ENCODE results near the gene PSME2. TPM values are rescaled to one million over a fixed set of nuclear protein-coding genes. Genes with fewer than 3 reads are reported as not detected.

PSME2 gene
- total and polyA plus RNA-seq, 2 experiments from 2014 or later: 54.0 to 259 TPM

DNA sequence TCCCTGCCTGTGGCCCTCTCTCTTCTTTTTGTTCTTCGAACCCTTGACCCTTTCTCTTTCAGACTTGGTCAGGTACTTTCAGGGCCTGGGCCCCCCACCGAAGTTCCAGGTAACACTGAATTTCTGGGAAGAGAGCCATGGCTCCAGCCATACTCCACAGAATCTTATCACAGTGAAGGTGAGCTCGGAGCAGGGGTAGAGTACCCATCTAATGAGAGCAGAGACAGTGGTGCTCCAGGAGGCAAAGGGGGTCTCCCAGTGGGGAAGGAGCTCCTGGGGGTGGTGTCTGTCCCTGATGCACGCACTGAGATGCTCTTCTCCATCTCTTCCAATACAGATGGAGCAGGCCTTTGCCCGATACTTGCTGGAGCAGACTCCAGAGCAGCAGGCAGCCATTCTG is 19.4 kb upstream of the PSME2 start:
- no peaks in the 10 kb centered on the region for H3K9me2 ChIP-seq (ENCODE audit: insufficient read depth)
- peaks cover 8% of the 10 kb centered on the region for H3K4me1 ChIP-seq (ENCODE audit: insufficient read depth)
- Mint-ChIP-seq H3K9me3 (no peaks in the 10 kb centered on the region), H3K36me3 (ENCODE audit: low read depth) (peaks cover 26% of the 10 kb centered on the region), H3K4me1 (peaks cover 9% of the 10 kb centered on the region), H3K4me3 (no peak overlapping the region), H3K27me3 (ENCODE audit: insufficient read depth, low read depth, poor library complexity) (peaks cover 4% of the 10 kb centered on the region), H3K27ac (no peak overlapping the region)
- H3K79me2 ChIP-seq (replicated peaks; ENCODE audit: insufficient read depth): no peaks in the 10 kb centered on the region
- no peak overlapping the region for H2AFZ ChIP-seq
- 0 out of 2 replicates have a peak, but pooled peaks cover 5% of the 10 kb centered on the region for H3F3A ChIP-seq (replicated peaks; ENCODE audit: low read depth)
- H4K20me1 ChIP-seq (replicated peaks; ENCODE audit: insufficient read depth): no peaks in the 10 kb centered on the region
- ATAC-seq (no peak), DNase-seq (ENCODE audit: low spot score) (no peak)
- TF ChIP-seq POLR2AphosphoS5 (IDR thresholded peaks at IDR 0.05; ENCODE audit: low read depth) (no peak), NANOG (IDR thresholded peaks at IDR 0.05; ENCODE audit: borderline replicate concordance) (no peak), CREB1 (CRISPR knock-in tag; IDR thresholded peaks at IDR 0.05; ENCODE audit: low read depth) (no peak), EZH2 (IDR thresholded peaks at IDR 0.05; ENCODE audit: low read depth, unreplicated experiment) (no peak), JUNB (IDR thresholded peaks at IDR 0.05; ENCODE audit: unreplicated experiment) (no peak), ZNF331 (CRISPR knock-in tag; IDR thresholded peaks at IDR 0.05; ENCODE audit: low read depth) (no peak), STAT1 (IDR thresholded peaks at IDR 0.05; ENCODE audit: unreplicated experiment) (no peak), ZNF114 (CRISPR knock-in tag; IDR thresholded peaks at IDR 0.05) (no peak), EZH2phosphoT487 (IDR thresholded peaks at IDR 0.05; ENCODE audit: unreplicated experiment) (no peak)
- TF ChIP-seq, protein P1, sequence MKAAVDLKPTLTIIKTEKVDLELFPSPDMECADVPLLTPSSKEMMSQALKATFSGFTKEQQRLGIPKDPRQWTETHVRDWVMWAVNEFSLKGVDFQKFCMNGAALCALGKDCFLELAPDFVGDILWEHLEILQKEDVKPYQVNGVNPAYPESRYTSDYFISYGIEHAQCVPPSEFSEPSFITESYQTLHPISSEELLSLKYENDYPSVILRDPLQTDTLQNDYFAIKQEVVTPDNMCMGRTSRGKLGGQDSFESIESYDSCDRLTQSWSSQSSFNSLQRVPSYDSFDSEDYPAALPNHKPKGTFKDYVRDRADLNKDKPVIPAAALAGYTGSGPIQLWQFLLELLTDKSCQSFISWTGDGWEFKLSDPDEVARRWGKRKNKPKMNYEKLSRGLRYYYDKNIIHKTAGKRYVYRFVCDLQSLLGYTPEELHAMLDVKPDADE (IDR thresholded peaks at IDR 0.05): no peak
- TF ChIP-seq, protein P2, sequence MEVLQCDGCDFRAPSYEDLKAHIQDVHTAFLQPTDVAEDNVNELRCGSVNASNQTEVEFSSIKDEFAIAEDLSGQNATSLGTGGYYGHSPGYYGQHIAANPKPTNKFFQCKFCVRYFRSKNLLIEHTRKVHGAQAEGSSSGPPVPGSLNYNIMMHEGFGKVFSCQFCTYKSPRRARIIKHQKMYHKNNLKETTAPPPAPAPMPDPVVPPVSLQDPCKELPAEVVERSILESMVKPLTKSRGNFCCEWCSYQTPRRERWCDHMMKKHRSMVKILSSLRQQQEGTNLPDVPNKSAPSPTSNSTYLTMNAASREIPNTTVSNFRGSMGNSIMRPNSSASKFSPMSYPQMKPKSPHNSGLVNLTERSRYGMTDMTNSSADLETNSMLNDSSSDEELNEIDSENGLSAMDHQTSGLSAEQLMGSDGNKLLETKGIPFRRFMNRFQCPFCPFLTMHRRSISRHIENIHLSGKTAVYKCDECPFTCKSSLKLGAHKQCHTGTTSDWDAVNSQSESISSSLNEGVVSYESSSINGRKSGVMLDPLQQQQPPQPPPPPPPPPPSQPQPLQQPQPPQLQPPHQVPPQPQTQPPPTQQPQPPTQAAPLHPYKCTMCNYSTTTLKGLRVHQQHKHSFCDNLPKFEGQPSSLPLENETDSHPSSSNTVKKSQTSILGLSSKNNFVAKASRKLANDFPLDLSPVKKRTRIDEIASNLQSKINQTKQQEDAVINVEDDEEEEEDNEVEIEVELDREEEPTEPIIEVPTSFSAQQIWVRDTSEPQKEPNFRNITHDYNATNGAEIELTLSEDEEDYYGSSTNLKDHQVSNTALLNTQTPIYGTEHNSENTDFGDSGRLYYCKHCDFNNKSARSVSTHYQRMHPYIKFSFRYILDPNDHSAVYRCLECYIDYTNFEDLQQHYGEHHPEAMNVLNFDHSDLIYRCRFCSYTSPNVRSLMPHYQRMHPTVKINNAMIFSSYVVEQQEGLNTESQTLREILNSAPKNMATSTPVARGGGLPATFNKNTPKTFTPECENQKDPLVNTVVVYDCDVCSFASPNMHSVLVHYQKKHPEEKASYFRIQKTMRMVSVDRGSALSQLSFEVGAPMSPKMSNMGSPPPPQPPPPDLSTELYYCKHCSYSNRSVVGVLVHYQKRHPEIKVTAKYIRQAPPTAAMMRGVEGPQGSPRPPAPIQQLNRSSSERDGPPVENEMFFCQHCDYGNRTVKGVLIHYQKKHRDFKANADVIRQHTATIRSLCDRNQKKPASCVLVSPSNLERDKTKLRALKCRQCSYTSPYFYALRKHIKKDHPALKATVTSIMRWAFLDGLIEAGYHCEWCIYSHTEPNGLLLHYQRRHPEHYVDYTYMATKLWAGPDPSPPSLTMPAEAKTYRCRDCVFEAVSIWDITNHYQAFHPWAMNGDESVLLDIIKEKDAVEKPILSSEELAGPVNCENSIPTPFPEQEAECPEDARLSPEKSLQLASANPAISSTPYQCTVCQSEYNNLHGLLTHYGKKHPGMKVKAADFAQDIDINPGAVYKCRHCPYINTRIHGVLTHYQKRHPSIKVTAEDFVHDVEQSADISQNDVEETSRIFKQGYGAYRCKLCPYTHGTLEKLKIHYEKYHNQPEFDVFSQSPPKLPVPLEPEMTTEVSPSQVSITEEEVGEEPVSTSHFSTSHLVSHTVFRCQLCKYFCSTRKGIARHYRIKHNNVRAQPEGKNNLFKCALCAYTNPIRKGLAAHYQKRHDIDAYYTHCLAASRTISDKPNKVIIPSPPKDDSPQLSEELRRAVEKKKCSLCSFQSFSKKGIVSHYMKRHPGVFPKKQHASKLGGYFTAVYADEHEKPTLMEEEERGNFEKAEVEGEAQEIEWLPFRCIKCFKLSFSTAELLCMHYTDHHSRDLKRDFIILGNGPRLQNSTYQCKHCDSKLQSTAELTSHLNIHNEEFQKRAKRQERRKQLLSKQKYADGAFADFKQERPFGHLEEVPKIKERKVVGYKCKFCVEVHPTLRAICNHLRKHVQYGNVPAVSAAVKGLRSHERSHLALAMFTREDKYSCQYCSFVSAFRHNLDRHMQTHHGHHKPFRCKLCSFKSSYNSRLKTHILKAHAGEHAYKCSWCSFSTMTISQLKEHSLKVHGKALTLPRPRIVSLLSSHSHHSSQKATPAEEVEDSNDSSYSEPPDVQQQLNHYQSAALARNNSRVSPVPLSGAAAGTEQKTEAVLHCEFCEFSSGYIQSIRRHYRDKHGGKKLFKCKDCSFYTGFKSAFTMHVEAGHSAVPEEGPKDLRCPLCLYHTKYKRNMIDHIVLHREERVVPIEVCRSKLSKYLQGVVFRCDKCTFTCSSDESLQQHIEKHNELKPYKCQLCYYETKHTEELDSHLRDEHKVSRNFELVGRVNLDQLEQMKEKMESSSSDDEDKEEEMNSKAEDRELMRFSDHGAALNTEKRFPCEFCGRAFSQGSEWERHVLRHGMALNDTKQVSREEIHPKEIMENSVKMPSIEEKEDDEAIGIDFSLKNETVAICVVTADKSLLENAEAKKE (CRISPR knock-in tag; IDR thresholded peaks at IDR 0.05): no peak
- TF ChIP-seq, protein P3, sequence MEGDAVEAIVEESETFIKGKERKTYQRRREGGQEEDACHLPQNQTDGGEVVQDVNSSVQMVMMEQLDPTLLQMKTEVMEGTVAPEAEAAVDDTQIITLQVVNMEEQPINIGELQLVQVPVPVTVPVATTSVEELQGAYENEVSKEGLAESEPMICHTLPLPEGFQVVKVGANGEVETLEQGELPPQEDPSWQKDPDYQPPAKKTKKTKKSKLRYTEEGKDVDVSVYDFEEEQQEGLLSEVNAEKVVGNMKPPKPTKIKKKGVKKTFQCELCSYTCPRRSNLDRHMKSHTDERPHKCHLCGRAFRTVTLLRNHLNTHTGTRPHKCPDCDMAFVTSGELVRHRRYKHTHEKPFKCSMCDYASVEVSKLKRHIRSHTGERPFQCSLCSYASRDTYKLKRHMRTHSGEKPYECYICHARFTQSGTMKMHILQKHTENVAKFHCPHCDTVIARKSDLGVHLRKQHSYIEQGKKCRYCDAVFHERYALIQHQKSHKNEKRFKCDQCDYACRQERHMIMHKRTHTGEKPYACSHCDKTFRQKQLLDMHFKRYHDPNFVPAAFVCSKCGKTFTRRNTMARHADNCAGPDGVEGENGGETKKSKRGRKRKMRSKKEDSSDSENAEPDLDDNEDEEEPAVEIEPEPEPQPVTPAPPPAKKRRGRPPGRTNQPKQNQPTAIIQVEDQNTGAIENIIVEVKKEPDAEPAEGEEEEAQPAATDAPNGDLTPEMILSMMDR (conservative IDR thresholded peaks at IDR 0.05; ENCODE audit: low read depth in 2 of 2): no peak
- TF ChIP-seq, protein P4, sequence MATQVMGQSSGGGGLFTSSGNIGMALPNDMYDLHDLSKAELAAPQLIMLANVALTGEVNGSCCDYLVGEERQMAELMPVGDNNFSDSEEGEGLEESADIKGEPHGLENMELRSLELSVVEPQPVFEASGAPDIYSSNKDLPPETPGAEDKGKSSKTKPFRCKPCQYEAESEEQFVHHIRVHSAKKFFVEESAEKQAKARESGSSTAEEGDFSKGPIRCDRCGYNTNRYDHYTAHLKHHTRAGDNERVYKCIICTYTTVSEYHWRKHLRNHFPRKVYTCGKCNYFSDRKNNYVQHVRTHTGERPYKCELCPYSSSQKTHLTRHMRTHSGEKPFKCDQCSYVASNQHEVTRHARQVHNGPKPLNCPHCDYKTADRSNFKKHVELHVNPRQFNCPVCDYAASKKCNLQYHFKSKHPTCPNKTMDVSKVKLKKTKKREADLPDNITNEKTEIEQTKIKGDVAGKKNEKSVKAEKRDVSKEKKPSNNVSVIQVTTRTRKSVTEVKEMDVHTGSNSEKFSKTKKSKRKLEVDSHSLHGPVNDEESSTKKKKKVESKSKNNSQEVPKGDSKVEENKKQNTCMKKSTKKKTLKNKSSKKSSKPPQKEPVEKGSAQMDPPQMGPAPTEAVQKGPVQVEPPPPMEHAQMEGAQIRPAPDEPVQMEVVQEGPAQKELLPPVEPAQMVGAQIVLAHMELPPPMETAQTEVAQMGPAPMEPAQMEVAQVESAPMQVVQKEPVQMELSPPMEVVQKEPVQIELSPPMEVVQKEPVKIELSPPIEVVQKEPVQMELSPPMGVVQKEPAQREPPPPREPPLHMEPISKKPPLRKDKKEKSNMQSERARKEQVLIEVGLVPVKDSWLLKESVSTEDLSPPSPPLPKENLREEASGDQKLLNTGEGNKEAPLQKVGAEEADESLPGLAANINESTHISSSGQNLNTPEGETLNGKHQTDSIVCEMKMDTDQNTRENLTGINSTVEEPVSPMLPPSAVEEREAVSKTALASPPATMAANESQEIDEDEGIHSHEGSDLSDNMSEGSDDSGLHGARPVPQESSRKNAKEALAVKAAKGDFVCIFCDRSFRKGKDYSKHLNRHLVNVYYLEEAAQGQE (IDR thresholded peaks at IDR 0.05; ENCODE audit: unreplicated experiment): no peak
- no peak overlapping the region for H3K27ac ChIP-seq (ENCODE audit: low read depth)
- H3K4me3 ChIP-seq: no peak overlapping the region
- no peaks in the 10 kb centered on the region for H3K36me3 ChIP-seq (ENCODE audit: insufficient read depth)
- no peaks in the 10 kb centered on the region for H3K27me3 ChIP-seq (ENCODE audit: insufficient read depth)
- no peak overlapping the region for H3K4me2 ChIP-seq
